Urothelium cell line (cell line): ENCODE measurements around the gene SLC26A4.

Experiments used
- DNase-seq: peaks from one replicate; pipeline ENCODE4 v3.0.0; 2011; ENCODE audit warnings: low spot score, mixed read lengths
- FAIRE-seq: peaks from 2 replicates; lab custom pipeline; 2011; peaks lifted over from hg19 to GRCh38; lab: Jason Lieb, UNC

Gene SLC26A4

GRCh38 chr7:107693396-107693795 is 32.8 kb downstream of the SLC26A4 start:
- no peak for FAIRE-seq
- no peak for DNase-seq

- FAIRE-seq, result peak; percentile 55
Observed at GRCh38 chr7:107694386-107694785, 33.8 kb downstream of the SLC26A4 start.

GRCh38 chr7:107696330-107696946 is 35.8 kb downstream of the SLC26A4 start:
- DNase-seq (no peak), FAIRE-seq (no peak)

More at GRCh38 chr7:107694386-107694785, 33.8 kb downstream of the SLC26A4 start:
- DNase-seq, result no peak

GRCh38 chr7:107697321-107698049 is 36.9 kb downstream of the SLC26A4 start:
- FAIRE-seq (no peak), DNase-seq (no peak)

GRCh38 chr7:107700570-107700969 is 39.9 kb downstream of the SLC26A4 start:
- DNase-seq (no peak), FAIRE-seq (no peak)

GRCh38 chr7:107701191-107701590 is 40.6 kb downstream of the SLC26A4 start:
- FAIRE-seq, result no peak

GRCh38 chr7:107703219-107703618 is 42.6 kb downstream of the SLC26A4 start:
- DNase-seq (no peak), FAIRE-seq (peak; percentile 37)

More at GRCh38 chr7:107701191-107701590, 40.6 kb downstream of the SLC26A4 start:
- DNase-seq, result no peak

- DNase-seq (no peak), FAIRE-seq (no peak)
Observed at GRCh38 chr7:107703872-107704271, 43.2 kb downstream of the SLC26A4 start.

- DNase-seq (no peak), FAIRE-seq (no peak)
Observed at GRCh38 chr7:107708956-107709355, 48.3 kb downstream of the SLC26A4 start.

- DNase-seq (no peak), FAIRE-seq (no peak)
Observed at GRCh38 chr7:107711301-107711700, 50.7 kb downstream of the SLC26A4 start.

GRCh38 chr7:107712025-107712424 is 51.4 kb downstream of the SLC26A4 start:
- FAIRE-seq, result peak; percentile 69
- no peak for DNase-seq

- FAIRE-seq (no peak), DNase-seq (no peak)
Observed at GRCh38 chr7:107712896-107713295, 52.3 kb downstream of the SLC26A4 start.

GRCh38 chr7:107715531-107715930 is 54.9 kb downstream of the SLC26A4 start:
- no peak for DNase-seq
- FAIRE-seq, result no peak

GRCh38 chr7:107718456-107719193 is 58.0 kb downstream of the SLC26A4 start:
- peak; percentile 21 for DNase-seq
- FAIRE-seq, result no peak

GRCh38 chr7:107721286-107721685 is 60.7 kb downstream of the SLC26A4 start:
- FAIRE-seq (no peak), DNase-seq (no peak)

GRCh38 chr7:107723255-107723654 is 62.6 kb downstream of the SLC26A4 start:
- FAIRE-seq (no peak), DNase-seq (no peak)

GRCh38 chr7:107725138-107725740 is 64.6 kb downstream of the SLC26A4 start:
- peak; percentile 66 for DNase-seq
- peak; percentile 61 for FAIRE-seq

GRCh38 chr7:107726356-107727130 is 65.9 kb downstream of the SLC26A4 start:
- no peak for FAIRE-seq
- DNase-seq, result no peak

- FAIRE-seq (no peak), DNase-seq (no peak)
Observed at GRCh38 chr7:107728276-107728675, 67.6 kb downstream of the SLC26A4 start.
